Stimulated activated CD8-positive, alpha-beta memory T cell treated with anti-CD3 and anti-CD28 coated beads, Interleukin-4, amount 100 ng/mL, for 4 hours (primary cell): ENCODE measurements around the gene CDKN2A.

ENCODE experiments used
- DNase-seq, 2 donors: peaks; one replicate each; pipeline ENCODE4 v3.0.0-alpha.2; 2020; ENCODE audit warnings: low read depth in 2 of 2, low spot score in 1 of 2

Gene CDKN2A

DNA sequence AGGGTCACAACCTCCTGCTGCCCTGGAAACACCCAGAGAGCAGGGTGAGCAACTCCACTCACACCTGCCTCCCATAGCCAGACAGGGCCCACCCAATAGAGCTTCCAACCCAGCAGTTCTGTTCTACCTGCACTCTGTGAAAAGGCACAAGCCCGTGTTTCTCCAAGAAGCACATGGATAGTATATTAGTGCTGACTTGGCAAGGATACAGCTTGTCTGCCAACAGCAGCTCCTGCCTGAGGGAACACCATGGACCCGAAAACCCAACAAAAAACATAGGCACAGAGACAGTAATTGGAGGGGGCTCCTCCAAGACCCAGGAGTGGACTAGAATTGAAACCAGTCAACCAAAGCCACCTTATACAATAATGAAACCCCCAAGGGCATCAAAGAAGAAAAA lies 48.6 kb downstream of the CDKN2A start:
- no peak for DNase-seq

DNA sequence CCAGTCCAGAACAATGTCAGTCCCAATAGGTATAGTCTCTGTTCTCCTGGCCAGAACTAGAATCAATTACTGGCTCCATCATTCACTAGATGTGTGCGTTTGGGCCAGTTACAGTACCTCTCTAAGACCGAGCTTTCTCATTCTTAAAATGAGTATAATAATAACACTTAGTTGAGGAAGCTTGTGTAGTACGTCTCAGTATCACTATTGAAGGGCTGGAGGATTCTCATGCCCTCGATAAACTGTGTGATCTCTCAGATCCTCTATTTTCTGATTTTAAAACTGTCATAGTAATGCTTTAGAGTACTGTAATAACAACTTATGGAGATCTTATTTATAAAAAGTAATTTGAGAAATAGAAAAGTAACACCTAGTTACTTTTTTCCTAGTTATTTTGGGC lies 50.7 kb downstream of the CDKN2A start:
- DNase-seq = no peak

DNA sequence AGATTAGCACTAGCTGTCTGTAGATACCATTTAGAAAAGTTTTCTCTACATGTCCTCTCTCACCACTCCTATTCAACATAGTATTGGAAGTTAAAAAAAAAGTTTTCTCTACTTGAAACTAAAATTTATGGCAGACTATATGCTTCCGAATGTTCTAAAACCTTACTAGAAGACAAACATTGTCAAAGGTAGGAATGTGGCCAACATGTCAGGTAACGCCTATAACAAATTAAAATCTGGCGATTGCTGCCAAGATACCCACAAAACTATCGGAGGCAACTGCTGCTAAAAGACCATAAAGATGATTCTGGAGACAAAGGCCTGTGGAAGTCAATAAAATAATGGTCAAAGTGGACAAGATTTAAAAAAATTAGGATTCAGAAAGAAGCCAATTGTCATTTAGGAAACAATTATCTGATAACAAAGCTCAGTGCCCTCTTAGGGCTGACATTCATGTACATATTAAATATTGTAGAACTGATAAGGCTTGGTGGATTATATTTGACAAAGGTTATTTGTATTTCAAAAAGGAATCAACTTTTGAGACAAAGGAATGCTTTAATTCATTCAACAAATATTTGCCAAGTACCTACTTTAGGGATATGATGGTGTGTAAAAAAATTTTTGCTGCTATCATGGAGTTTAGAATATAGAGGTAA lies 52.7 kb downstream of the CDKN2A start:
- DNase-seq = no peak

DNA sequence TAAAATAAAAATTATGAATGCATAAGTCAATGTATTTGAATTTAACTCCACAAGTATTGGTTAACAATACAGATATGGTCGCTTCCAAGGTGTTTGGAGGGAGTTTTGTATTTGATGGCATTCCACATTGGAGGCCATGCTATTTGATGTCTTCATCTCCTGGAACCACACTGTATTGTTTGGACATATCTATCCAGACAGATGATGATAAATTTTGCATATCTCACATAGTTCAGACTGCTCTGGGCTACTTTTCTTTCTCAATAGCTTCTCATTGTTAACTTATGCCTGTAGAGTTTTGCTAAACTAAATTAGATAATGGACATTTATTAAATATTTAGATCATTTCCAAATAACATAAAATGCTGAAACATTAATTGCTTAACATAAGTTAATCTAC lies 58.0 kb downstream of the CDKN2A start:
- no peak for DNase-seq

DNA sequence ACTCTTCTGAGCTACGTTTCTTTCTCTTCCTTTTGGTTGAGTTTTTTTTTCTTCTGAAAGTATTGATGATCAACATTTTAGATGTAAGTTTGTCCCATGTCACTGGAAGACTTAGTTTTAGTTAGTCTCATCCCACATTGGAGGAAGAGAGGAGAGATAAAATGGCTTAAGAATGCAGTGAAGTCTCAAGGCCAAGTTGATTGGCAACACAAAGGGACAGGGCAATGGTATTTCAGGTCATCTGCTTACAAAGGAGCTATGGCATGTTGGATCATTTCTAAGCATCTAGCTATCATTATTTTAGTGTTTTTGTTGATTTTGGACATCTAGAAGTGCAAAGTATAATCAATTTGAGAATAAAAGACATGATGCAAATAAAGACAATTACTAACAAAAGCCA lies 58.6 kb downstream of the CDKN2A start:
- no peak for DNase-seq

GRCh38 chr9:21933865-21934264 lies 60.3 kb downstream of the CDKN2A start:
- DNase-seq = no peak

DNA sequence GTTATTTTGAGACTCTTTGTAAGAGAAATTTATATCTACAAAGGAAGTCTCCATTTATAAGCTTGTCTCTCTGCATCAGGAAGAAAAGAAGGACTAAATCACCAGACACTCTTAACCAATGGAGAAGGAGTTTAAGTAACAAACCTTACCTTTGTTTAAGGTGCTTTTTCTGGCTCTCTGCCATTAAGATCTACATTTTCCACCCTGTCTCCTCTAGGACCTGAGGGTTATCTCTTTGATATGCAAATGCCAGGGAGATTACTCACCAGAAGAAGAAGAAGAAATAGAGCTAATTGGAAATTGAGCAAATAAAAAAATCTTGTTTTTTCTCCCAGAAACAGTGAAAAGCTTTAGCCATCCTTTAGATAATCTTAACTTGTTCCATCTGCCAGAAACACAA lies 60.9 kb downstream of the CDKN2A start:
- DNase-seq = no peak

DNA sequence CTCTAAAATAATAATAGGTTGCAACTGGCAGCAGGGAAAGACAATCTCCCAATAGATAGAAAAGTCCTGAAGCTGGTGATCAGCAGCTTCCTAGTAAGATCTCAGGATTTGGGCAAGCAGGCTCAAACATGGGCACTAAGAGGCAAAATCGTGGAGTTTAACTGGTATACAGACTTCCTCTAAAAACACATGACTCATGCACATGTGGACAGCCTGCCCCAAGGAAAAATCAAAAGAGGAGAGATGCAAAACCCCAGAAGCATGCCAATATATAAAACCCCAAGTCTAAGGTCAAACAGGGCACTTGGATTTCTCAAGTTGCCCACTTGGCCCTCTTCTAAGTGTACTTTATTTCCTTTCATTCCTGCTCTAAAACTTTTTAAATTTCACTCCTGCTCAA lies 62.8 kb downstream of the CDKN2A start:
- no peak for DNase-seq

- no peak for DNase-seq
These were observed 66.4 kb downstream of the CDKN2A start for GRCh38 chr9:21927752-21928151.

- DNase-seq = no peak
These were observed 70.5 kb downstream of the CDKN2A start for GRCh38 chr9:21923694-21924093.

- DNase-seq = no peak
These were observed 74.5 kb downstream of the CDKN2A start for GRCh38 chr9:21919377-21920362.
